Left lung (tissue), 10 donors: Measurements from ENCODE around the gene CBL. TPM values are rescaled to one million over a fixed set of nuclear protein-coding genes. Genes with fewer than 3 reads are reported as not detected.
"Not testable (repeated sequence)": the region's sequence is repeated elsewhere in the genome, so short reads cannot be mapped to it uniquely, and the experiment has no call there.

Experiments
- ATAC-seq: fragments of 200-7000 bp; cut with Tn5 transposase; one replicate; pipeline ENCODE4 v1.9.1; 2020; ENCODE audit warnings: moderate library complexity
- DNase-seq, 4 donors: peaks; one replicate each; pipeline ENCODE4 v3.0.0-alpha.2; 2013 to 2020
- H3K27ac ChIP-seq, 2 donors: fragments of 200-600 bp; sonication (generic) in 1 of 2; one replicate each; pipeline versions ENCODE4 v1.5.0 to v1.8.0; 2020 to 2021
- H3K27me3 ChIP-seq, 2 donors: fragments of 200-600 bp; sonication (generic) in 1 of 2; one replicate each; pipeline versions ENCODE4 v1.5.0 to v1.8.0; 2020 to 2021
- H3K36me3 ChIP-seq, 2 donors: fragments of 200-600 bp; sonication (generic) in 1 of 2; one replicate each; pipeline versions ENCODE4 v1.5.0 to v1.8.0; 2020 to 2021
- H3K4me1 ChIP-seq, 2 donors: fragments of 200-600 bp; one replicate each; pipeline ENCODE4 v1.8.0; 2021
- H3K4me3 ChIP-seq, 2 donors: fragments of 200-600 bp; sonication (generic) in 1 of 2; one replicate each; pipeline versions ENCODE4 v1.5.0 to v1.8.0; 2020 to 2021; ENCODE audit warnings: mild to moderate bottlenecking in 1 of 2
- H3K9me3 ChIP-seq, 2 donors: fragments of 200-600 bp; sonication (generic) in 1 of 2; one replicate each; pipeline versions ENCODE4 v1.5.0 to v1.8.0; 2020 to 2021
- CTCF ChIP-seq, 2 donors: fragments of 200-600 bp; sonication (generic) in 1 of 2; IDR thresholded peaks; one replicate each; pipeline versions ENCODE4 v1.5.0 to v1.8.0; 2021; ENCODE audit warnings: antibody characterized with exemption in 2 of 2
- intact Hi-C, 2 donors: fragments of 100-400 bp; cut with DNase I; formaldehyde crosslinking; loops; one replicate each; pipeline versions ENCODE4 v1.11.2 to v1.14.2; 2022
- polyA plus RNA-seq, 6 donors: library from polyadenylated mRNA; unstranded; fragments of 120-200 nt; gene quantifications; one replicate each; pipeline ENCODE4 v1.2.1, GENCODE V29; 2013; ENCODE audit not compliant: insufficient read length in 6 of 6
- total RNA-seq, 2 donors: library from RNA; stranded (reverse); fragmentation: NEBNext Ultra II Directional; extraction: Animal tissue kit (Norgen Biotek cat#: 25700); gene quantifications; one replicate each; pipeline ENCODE4 v1.2.1, GENCODE V29; 2021
- donor health status: DM: no; HTN: yes; CAD: no.
- donor health status: DM: no; HTN: no; CAD: no.

CBL gene
- total and polyA plus RNA-seq, 8 donors: 18.9 to 36.6 (median 22.1) TPM

DNA sequence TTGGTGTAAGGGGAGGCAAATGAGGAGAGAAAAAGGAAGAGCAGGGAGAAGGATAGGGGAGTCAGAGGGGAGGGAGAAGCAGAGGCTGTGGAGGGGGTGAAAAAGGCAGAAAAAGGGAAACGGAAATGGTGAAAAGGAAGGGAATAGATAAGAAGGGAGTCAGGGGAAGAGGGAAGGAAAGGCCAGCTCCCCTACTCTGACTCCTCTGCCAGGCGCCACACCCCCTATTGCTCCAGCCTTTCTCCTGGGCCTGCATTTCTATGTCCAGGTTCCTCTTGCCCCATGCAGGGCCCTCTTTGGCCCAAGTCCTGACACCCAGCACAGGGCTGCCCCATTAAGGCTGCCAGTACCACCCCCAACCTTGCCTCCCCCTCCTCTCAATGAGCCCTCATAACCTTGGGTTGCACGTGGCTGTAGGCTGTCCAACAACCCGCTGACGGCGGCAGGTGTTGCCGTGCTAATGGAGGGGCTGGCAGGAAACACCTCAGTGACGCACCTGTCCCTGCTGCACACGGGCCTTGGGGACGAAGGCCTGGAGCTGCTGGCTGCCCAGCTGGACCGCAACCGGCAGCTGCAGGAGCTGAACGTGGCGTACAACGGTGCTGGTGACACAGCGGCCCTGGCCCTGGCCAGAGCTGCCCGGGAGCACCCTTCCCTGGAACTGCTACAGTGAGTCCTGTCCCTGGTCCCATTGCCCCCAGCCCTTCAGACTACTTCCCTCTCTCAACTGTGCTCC, 24.3 kb upstream of the CBL start:
- Histone ChIP-seq H3K27me3 (peaks cover 0 to 11% of the 10 kb centered on the region in 2 donors), H3K36me3 (peaks cover 0 to 47% of the 10 kb centered on the region in 2 donors), H3K4me3 (no peak overlapping the region), H3K27ac (peak overlapping the region in 1 of 2 donors; percentile 41), H3K9me3 (no peaks in the 10 kb centered on the region), H3K4me1 (peaks cover 0 to 7% of the 10 kb centered on the region in 2 donors)
- ATAC-seq: peak; percentile 23
- no peak for DNase-seq
- intact Hi-C loops: no loop called here
- no peak for TF ChIP-seq CTCF (IDR thresholded peaks at IDR 0.05)

GRCh38 chr11:119184399-119184798, 21.7 kb upstream of the CBL start:
- DNase-seq, H3K4me3 ChIP-seq, H3K27ac ChIP-seq, H3K4me1 ChIP-seq, ATAC-seq, intact Hi-C loops, H3K9me3 ChIP-seq: not testable (repeated sequence)
- Histone ChIP-seq H3K36me3 (peaks cover 0 to 41% of the 10 kb centered on the region in 2 donors), H3K27me3 (peaks cover 0 to 24% of the 10 kb centered on the region in 2 donors)

GRCh38 chr11:119185981-119186634, 20.0 kb upstream of the CBL start:
- no peak for TF ChIP-seq CTCF (IDR thresholded peaks at IDR 0.05)
- no peak overlapping the region for H3K27ac ChIP-seq
- H3K36me3 ChIP-seq: peaks cover 0 to 28% of the 10 kb centered on the region in 2 donors
- ATAC-seq (no peak), DNase-seq (no peak)
- H3K9me3 ChIP-seq: no peaks in the 10 kb centered on the region
- intact Hi-C loops: no loop called here
- peaks cover 0 to 7% of the 10 kb centered on the region in 2 donors for H3K4me1 ChIP-seq
- no peak overlapping the region for H3K4me3 ChIP-seq
- peaks cover 0 to 24% of the 10 kb centered on the region in 2 donors for H3K27me3 ChIP-seq

DNA sequence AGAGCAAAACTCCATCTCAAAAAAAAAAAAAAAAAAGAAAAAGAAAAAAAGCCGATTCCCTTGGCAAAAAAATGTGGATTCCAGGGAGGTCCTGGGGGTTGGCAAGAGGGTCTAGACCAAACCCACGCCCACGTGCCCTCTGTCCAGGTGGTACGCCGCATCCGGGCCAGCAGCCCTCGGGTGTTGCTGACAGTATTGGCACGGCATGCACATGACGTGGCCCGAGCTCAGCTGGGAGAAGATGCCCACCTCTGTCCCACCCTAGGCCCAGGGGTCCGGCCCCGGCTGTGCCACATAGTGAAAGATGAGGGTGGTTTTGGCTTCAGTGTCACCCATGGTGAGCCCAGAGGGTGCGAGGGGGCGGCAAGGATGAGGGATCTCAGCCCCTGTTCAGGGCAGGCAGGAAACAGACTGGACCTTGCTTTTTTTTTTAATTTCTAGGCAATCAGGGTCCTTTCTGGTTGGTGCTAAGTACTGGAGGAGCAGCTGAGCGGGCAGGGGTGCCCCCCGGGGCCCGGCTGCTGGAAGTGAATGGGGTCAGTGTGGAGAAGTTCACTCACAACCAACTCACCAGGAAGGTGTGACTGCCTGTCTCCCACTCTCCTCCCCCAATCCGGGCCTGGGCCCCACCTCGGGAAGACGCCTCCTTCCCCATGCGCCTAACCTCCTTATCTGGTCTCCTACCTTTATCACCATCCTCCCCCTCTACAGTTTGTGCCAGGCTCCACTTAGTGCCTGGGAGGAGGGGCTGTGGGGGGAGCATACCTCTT, 18.8 kb upstream of the CBL start:
- no peak for ATAC-seq
- DNase-seq: no peak
- no peak for TF ChIP-seq CTCF (IDR thresholded peaks at IDR 0.05)
- Histone ChIP-seq H3K9me3 (no peaks in the 10 kb centered on the region), H3K36me3 (peaks cover 0 to 20% of the 10 kb centered on the region in 2 donors), H3K4me3 (no peak overlapping the region), H3K4me1 (no peaks in the 10 kb centered on the region), H3K27ac (no peak overlapping the region), H3K27me3 (peaks cover 0 to 24% of the 10 kb centered on the region in 2 donors)
- intact Hi-C loops: no loop called here

- Histone ChIP-seq H3K4me1 (peaks cover 0 to 7% of the 10 kb centered on the region in 2 donors), H3K27ac (no peak overlapping the region), H3K27me3 (peaks cover 0 to 24% of the 10 kb centered on the region in 2 donors), H3K9me3 (no peaks in the 10 kb centered on the region), H3K36me3 (peaks cover 0 to 12% of the 10 kb centered on the region in 2 donors), H3K4me3 (no peak overlapping the region)
- no peak for TF ChIP-seq CTCF (IDR thresholded peaks at IDR 0.05)
- intact Hi-C loops: no loop called here
- no peak for ATAC-seq
- no peak for DNase-seq
Observed at GRCh38 chr11:119188067-119188466, 18.1 kb upstream of the CBL start.
